Measurements from ENCODE around the gene SLC19A1. TPM values are rescaled to one million over a fixed set of nuclear protein-coding genes. Genes with fewer than 3 reads are reported as not detected.

Gene SLC19A1
- polyA plus RNA-seq, 3 donors: 25.0 to 53.0 (median 39.9) TPM

DNA sequence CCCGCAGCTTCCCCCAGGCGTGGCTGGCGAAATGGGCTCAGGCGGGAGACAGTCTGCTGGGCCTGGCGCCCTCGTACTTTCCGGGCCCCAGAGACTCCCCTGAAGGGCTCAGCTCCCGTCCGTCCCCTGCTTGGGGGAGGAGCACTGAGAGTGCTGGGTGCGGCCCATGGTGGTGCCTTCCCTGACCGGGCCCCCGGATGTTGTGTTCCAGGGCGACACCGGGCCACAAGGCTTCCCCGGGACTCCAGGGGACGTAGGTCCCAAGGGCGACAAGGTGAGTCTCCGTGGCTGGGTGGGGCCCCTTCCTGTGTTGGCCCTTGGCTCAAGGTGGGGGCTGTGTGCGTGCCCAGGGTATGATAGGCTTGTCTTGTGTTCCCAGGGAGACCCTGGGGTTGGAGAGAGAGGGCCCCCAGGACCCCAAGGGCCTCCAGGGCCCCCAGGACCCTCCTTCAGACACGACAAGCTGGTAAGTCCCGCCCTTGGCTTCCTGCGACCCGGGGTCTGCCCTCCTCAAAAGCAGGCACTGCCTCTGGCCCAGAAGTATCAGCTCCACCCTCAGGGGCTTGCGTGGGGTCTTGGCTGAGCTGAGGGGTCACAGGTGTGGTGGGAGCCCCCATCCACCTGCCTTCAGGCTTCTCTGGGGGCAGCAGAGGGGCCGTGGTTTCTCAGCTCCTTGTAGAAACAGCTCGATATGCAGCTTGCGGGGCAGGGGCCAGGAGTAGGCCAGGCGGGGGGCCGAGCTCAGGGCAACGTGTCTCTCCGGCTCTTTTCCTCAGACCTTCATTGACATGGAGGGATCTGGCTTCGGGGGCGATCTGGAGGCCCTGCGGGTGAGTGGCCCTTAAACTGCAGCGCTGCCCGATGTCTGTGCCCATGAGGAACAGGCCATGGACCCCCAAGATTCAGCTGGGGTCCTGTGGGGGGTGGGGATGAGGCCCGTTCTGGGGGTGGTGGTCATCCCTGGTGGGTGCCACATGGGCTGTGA is 62.3 kb downstream of the SLC19A1 start:
- Histone ChIP-seq H3K9ac (ENCODE audit: insufficient read depth, low read length, poor library complexity, severe bottlenecking) (no peak overlapping the region), H3K4me3 (replicated peaks in 1 of 3; ENCODE audit: low read depth in 2 of 3, low read length in 3 of 3) (peak overlapping the region in 1 of 3 experiments; percentile 68), H3K27me3 (ENCODE audit: control insufficient read depth in 2 of 2, insufficient read depth in 2 of 2, low read length in 2 of 2) (no peaks in the 10 kb centered on the region), H3K27ac (ENCODE audit: low read depth in 1 of 2, low read length in 2 of 2) (no peak overlapping the region), H3K9me3 (replicated peaks in 1 of 2; ENCODE audit: control insufficient read depth in 1 of 2, insufficient read depth in 1 of 2, low read length in 2 of 2) (no peaks in the 10 kb centered on the region), H3K4me1 (ENCODE audit: control insufficient read depth in 1 of 2, insufficient read depth in 2 of 2, low read length in 2 of 2) (peaks cover 57 to 58% of the 10 kb centered on the region in 2 donors), H3K79me2 (ENCODE audit: insufficient read depth, low read length) (no peaks in the 10 kb centered on the region), H4K20me1 (ENCODE audit: insufficient read depth, low read length) (no peaks in the 10 kb centered on the region), H3K36me3 (replicated peaks in 1 of 2; ENCODE audit: control insufficient read depth in 1 of 2, insufficient read depth in 2 of 2, low read length in 2 of 2) (no peaks in the 10 kb centered on the region), H3K4me2 (replicated peaks; ENCODE audit: extremely low read depth, low read length, poor library complexity, severe bottlenecking) (peak overlapping the region; percentile 73), H2AFZ (ENCODE audit: insufficient read depth, low read depth, low read length, poor library complexity, severe bottlenecking) (no peak overlapping the region)
- intact Hi-C loops (cut with micrococcal nuclease): loop anchor here (5.0 kb wide), 3 partner anchors 67 to 342 kb away; no protein-coding TSS in a partner anchor
- DNase-seq: no peak
- peaks cover 50% of the 10 kb centered on the region for H3K4me1 Mint-ChIP-seq
- H3K36me3 Mint-ChIP-seq: no peaks in the 10 kb centered on the region
- TF ChIP-seq, protein P1, sequence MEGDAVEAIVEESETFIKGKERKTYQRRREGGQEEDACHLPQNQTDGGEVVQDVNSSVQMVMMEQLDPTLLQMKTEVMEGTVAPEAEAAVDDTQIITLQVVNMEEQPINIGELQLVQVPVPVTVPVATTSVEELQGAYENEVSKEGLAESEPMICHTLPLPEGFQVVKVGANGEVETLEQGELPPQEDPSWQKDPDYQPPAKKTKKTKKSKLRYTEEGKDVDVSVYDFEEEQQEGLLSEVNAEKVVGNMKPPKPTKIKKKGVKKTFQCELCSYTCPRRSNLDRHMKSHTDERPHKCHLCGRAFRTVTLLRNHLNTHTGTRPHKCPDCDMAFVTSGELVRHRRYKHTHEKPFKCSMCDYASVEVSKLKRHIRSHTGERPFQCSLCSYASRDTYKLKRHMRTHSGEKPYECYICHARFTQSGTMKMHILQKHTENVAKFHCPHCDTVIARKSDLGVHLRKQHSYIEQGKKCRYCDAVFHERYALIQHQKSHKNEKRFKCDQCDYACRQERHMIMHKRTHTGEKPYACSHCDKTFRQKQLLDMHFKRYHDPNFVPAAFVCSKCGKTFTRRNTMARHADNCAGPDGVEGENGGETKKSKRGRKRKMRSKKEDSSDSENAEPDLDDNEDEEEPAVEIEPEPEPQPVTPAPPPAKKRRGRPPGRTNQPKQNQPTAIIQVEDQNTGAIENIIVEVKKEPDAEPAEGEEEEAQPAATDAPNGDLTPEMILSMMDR (IDR thresholded peaks at IDR 0.05): no peak
- peaks cover 0 to 3% (median 0%) of the 10 kb centered on the region in 7 donors for H3K9me3 Mint-ChIP-seq
- peak overlapping the region in 1 of 2 donors; percentile 86 for H3K4me3 Mint-ChIP-seq
- H3K27me3 Mint-ChIP-seq (ENCODE audit: low read depth in 3 of 3): peaks cover 0 to 6% (median 5%) of the 10 kb centered on the region in 3 donors
- WGBS (ENCODE audit: insufficient coverage): 81% methylated on average over 31 of the region's 37 CpGs
- peak overlapping the region in 5 of 7 donors; percentile 5 to 96 (median 94) for H3K27ac Mint-ChIP-seq

- Mint-ChIP-seq H3K27me3 (ENCODE audit: low read depth in 3 of 3) (peaks cover 1 to 6% (median 5%) of the 10 kb centered on the region in 3 donors), H3K9me3 (peaks cover 0 to 6% (median 0%) of the 10 kb centered on the region in 7 donors), H3K36me3 (no peaks in the 10 kb centered on the region), H3K4me1 (peaks cover 49% of the 10 kb centered on the region), H3K27ac (peak overlapping the region; percentile 94 to 98 (median 96)), H3K4me3 (peak overlapping the region; percentile 69 to 86)
- H4K20me1 ChIP-seq (ENCODE audit: insufficient read depth, low read length): no peaks in the 10 kb centered on the region
- no peaks in the 10 kb centered on the region for H3K27me3 ChIP-seq (ENCODE audit: control insufficient read depth in 2 of 2, insufficient read depth in 2 of 2, low read length in 2 of 2)
- H3K36me3 ChIP-seq (replicated peaks in 1 of 2; ENCODE audit: control insufficient read depth in 1 of 2, insufficient read depth in 2 of 2, low read length in 2 of 2): no peaks in the 10 kb centered on the region
- 83% methylated on average over 23 of the region's 31 CpGs for WGBS (ENCODE audit: insufficient coverage)
- H3K4me2 ChIP-seq (replicated peaks; ENCODE audit: extremely low read depth, low read length, poor library complexity, severe bottlenecking): peak overlapping the region; percentile 73
- H3K27ac ChIP-seq (ENCODE audit: low read depth in 1 of 2, low read length in 2 of 2): peak overlapping the region; percentile 80 to 91
- peaks cover 57 to 58% of the 10 kb centered on the region in 2 donors for H3K4me1 ChIP-seq (ENCODE audit: control insufficient read depth in 1 of 2, insufficient read depth in 2 of 2, low read length in 2 of 2)
- no peaks in the 10 kb centered on the region for H3K79me2 ChIP-seq (ENCODE audit: insufficient read depth, low read length)
- H2AFZ ChIP-seq (ENCODE audit: insufficient read depth, low read depth, low read length, poor library complexity, severe bottlenecking): peak overlapping the region; percentile 83
- H3K9me3 ChIP-seq (replicated peaks in 1 of 2; ENCODE audit: control insufficient read depth in 1 of 2, insufficient read depth in 1 of 2, low read length in 2 of 2): no peaks in the 10 kb centered on the region
- DNase-seq: no peak
- TF ChIP-seq, protein P1 (IDR thresholded peaks at IDR 0.05): no peak
- H3K9ac ChIP-seq (ENCODE audit: insufficient read depth, low read length, poor library complexity, severe bottlenecking): peak overlapping the region; percentile 69
- peak overlapping the region in 1 of 3 experiments; percentile 68 for H3K4me3 ChIP-seq (replicated peaks in 1 of 3; ENCODE audit: low read depth in 2 of 3, low read length in 3 of 3)
- intact Hi-C loops (cut with micrococcal nuclease): loop anchor here (5.0 kb wide), 3 partner anchors 68 to 343 kb away; no protein-coding TSS in a partner anchor
Observed at GRCh38 chr21:45478816-45479669, 63.2 kb downstream of the SLC19A1 start.
